Measurements from ENCODE around the gene SLC11A2. TPM values are rescaled to one million over a fixed set of nuclear protein-coding genes. Genes with fewer than 3 reads are reported as not detected.

SLC11A2 gene
- total RNA-seq, 1 experiment from 2014 or later: 47.9 TPM

DNA sequence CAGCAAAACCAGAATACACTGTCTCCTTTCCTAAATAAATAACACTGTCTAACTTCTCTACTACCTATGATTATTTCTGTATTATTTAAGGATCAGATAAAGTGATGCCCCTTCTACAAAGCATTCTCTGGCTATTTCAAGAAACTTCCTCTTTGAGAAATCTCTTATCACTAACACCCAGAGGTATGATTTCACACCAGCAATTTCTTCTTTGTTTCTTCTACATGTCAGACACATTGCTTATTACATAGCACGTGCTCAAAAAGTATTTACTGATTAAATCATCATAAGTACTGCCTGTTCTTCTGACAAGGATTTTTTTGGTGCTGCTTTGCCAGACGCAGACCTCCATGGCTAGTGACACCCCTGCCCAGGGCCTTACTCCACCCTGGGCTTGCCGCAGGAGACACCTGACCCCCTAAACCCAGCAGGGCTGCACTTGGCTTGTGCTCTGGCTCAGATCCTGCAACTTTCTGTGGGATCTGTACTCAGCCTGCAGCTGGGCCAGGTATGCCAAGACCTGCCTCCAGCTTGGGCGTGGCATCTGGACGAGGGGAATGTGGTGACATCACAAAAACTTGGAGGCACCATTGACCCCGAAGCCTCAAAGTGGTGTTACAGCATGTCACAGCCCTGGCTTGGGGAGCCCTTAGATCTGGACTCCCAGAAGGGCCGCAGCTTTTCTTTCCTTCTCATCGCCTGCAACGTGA is 89.2 kb downstream of the SLC11A2 start:
- H3K14ac ChIP-seq (ENCODE audit: insufficient read depth, low read length): no peak overlapping the region
- H3K56ac ChIP-seq (ENCODE audit: insufficient read length, low read depth, low read length): no peak overlapping the region
- no peak overlapping the region for H2BK15ac ChIP-seq (ENCODE audit: low read depth, low read length)
- no peak overlapping the region for H2AFZ ChIP-seq (ENCODE audit: low read length)
- H3K4me1 ChIP-seq (ENCODE audit: insufficient read depth, low read length): peaks cover 6% of the 10 kb centered on the region; the same call in 1 of the 2 replicates
- no peak overlapping the region for H2AK5ac ChIP-seq (ENCODE audit: insufficient read length, low read length)
- DNase-seq: no peak
- H3K18ac ChIP-seq (ENCODE audit: insufficient read length, low read depth, low read length): no peak overlapping the region
- H3K4me2 ChIP-seq (ENCODE audit: insufficient read depth, insufficient read length, low read length): no peak overlapping the region
- no peak overlapping the region for H2BK5ac ChIP-seq (ENCODE audit: insufficient read length, low read length)
- no peak overlapping the region for H2BK120ac ChIP-seq (ENCODE audit: low read depth, low read length, poor library complexity, severe bottlenecking)
- no peak overlapping the region for H4K91ac ChIP-seq (ENCODE audit: insufficient read length, low read depth, low read length)
- no peak overlapping the region for H3K27ac Mint-ChIP-seq
- H3K4ac ChIP-seq (ENCODE audit: low read depth, low read length): no peak overlapping the region
- WGBS (ENCODE audit: extremely low coverage, insufficient read length, low lambda C conversion rate): no CpG with 5 or more reads among the region's 9 CpGs
- H3K4me1 Mint-ChIP-seq: peaks cover 14 to 20% of the 10 kb centered on the region in 2 experiments
- no peaks in the 10 kb centered on the region for H3K79me2 ChIP-seq (ENCODE audit: insufficient read depth, low read length)
- no peak overlapping the region for H3K23ac ChIP-seq (ENCODE audit: insufficient read length, low read depth, low read length)
- H3K9me3 ChIP-seq (ENCODE audit: control insufficient read depth, low read depth, low read length): no peaks in the 10 kb centered on the region
- H3K23me2 ChIP-seq (ENCODE audit: insufficient read length, low read depth, low read length, poor library complexity, severe bottlenecking): no peaks in the 10 kb centered on the region
- no peak overlapping the region for H3K9ac ChIP-seq (ENCODE audit: extremely low read depth, insufficient read length, low read length)
- H4K20me1 ChIP-seq (ENCODE audit: control insufficient read depth, insufficient read depth, insufficient read length): no peaks in the 10 kb centered on the region
- peaks cover 0 to 4% (median 0%) of the 10 kb centered on the region in 3 experiments; a peak in 2 of 7 replicates for H3K36me3 Mint-ChIP-seq (ENCODE audit: insufficient read depth in 1 of 3, low read depth in 3 of 3)
- H4K8ac ChIP-seq (replicated peaks; ENCODE audit: insufficient read length, low read depth, low read length): no peak overlapping the region
- H3K27me3 ChIP-seq (ENCODE audit: insufficient read depth, low read length): no peaks in the 10 kb centered on the region
- H3T11ph ChIP-seq (ENCODE audit: low read length): no peak overlapping the region
- H3K27ac ChIP-seq (ENCODE audit: insufficient read length, low read depth, low read length): no peak overlapping the region
- no peaks in the 10 kb centered on the region for H3K9me3 Mint-ChIP-seq
- H3K4me3 Mint-ChIP-seq: no peak overlapping the region
- no peaks in the 10 kb centered on the region for H3K79me1 ChIP-seq (ENCODE audit: insufficient read depth, low read depth, low read length, poor library complexity, severe bottlenecking)
- H2BK20ac ChIP-seq (ENCODE audit: low read depth, low read length, poor library complexity, severe bottlenecking): no peak overlapping the region
- no peaks in the 10 kb centered on the region for H3K27me3 Mint-ChIP-seq (ENCODE audit: low read depth)
- TF ChIP-seq, protein P1, sequence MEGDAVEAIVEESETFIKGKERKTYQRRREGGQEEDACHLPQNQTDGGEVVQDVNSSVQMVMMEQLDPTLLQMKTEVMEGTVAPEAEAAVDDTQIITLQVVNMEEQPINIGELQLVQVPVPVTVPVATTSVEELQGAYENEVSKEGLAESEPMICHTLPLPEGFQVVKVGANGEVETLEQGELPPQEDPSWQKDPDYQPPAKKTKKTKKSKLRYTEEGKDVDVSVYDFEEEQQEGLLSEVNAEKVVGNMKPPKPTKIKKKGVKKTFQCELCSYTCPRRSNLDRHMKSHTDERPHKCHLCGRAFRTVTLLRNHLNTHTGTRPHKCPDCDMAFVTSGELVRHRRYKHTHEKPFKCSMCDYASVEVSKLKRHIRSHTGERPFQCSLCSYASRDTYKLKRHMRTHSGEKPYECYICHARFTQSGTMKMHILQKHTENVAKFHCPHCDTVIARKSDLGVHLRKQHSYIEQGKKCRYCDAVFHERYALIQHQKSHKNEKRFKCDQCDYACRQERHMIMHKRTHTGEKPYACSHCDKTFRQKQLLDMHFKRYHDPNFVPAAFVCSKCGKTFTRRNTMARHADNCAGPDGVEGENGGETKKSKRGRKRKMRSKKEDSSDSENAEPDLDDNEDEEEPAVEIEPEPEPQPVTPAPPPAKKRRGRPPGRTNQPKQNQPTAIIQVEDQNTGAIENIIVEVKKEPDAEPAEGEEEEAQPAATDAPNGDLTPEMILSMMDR (conservative IDR thresholded peaks at IDR 0.05): no peak
- H4K5ac ChIP-seq (ENCODE audit: insufficient read length, low read depth, low read length): no peak overlapping the region
- H2BK12ac ChIP-seq (ENCODE audit: insufficient read length, low read depth, low read length): no peak overlapping the region

All from H9 (cell line).